Testis (tissue), 2 donors: ENCODE measurements around the gene DPH6.

Experiments used
- POLR2A ChIP-seq: fragments of 450-650 bp; IDR thresholded peaks from one replicate; pipeline ENCODE4 v1.6.1; 2017; ENCODE audit warnings: antibody characterized with exemption, mild to moderate bottlenecking, moderate library complexity
- TF ChIP-seq, protein P1 (sequence below), 3 experiments: fragments of 450-650 bp in 2 of 3; fragments of 200-600 bp in 1 of 3; sonication (generic) in 1 of 3; IDR thresholded peaks; one replicate each; pipeline ENCODE4 v1.5.1; 2016 to 2019; ENCODE audit warnings: antibody characterized with exemption in 3 of 3, mild to moderate bottlenecking in 2 of 3, moderate library complexity in 1 of 3

- TF ChIP-seq POLR2A = no peak
- TF ChIP-seq, protein P1, sequence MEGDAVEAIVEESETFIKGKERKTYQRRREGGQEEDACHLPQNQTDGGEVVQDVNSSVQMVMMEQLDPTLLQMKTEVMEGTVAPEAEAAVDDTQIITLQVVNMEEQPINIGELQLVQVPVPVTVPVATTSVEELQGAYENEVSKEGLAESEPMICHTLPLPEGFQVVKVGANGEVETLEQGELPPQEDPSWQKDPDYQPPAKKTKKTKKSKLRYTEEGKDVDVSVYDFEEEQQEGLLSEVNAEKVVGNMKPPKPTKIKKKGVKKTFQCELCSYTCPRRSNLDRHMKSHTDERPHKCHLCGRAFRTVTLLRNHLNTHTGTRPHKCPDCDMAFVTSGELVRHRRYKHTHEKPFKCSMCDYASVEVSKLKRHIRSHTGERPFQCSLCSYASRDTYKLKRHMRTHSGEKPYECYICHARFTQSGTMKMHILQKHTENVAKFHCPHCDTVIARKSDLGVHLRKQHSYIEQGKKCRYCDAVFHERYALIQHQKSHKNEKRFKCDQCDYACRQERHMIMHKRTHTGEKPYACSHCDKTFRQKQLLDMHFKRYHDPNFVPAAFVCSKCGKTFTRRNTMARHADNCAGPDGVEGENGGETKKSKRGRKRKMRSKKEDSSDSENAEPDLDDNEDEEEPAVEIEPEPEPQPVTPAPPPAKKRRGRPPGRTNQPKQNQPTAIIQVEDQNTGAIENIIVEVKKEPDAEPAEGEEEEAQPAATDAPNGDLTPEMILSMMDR (IDR thresholded peaks at IDR 0.05) = no peak
Observed at GRCh38 chr15:35376707-35377106, 169.3 kb downstream of the DPH6 start.
